Heart left ventricle (tissue), 13 donors: ENCODE measurements around the gene LGALS9.

Experiments used
- CTCF ChIP-seq, 12 donors: fragments of 200-600 bp; sonication (generic) in 4 of 12; IDR thresholded peaks; one replicate each; pipeline versions ENCODE4 v1.5.0 to v1.8.0; 2018 to 2022; ENCODE audit warnings: antibody characterized with exemption in 12 of 12, mild to moderate bottlenecking in 5 of 12
- POLR2A ChIP-seq, 2 donors: fragments of 450-650 bp; IDR thresholded peaks; one replicate each; pipeline ENCODE4 v1.6.1; 2017; ENCODE audit warnings: antibody characterized with exemption in 2 of 2, mild to moderate bottlenecking in 2 of 2, moderate library complexity in 2 of 2
- donor health status: ischemic (EF 13 %, LVEDD 7.1; RV severe dilation, severe dysfunction).
- donor health status: DM: no; HTN: yes; CAD: no.
- donor health status: DM: no; HTN: no; CAD: no.
- donor health status: ischemic (EF 25% LVEDD 6.9; RV normal size, moderate dysfunction).
- donor health status: ischemic (EF 25% LVEDD 5.7; RV mildly dilated, moderate dysfunction).
- donor health status: ischemic (EF 35%, LVEDD 5.7; RV mildly dilated, moderate dysfunction).
- donor health status: nonischemic (EF 11% LVEDD 7.7; RV severe dilation, severe dysfunction).
- donor health status: DM: yes; HTN: yes; CAD: no.
- donor health status: PGD.
- donor health status: ischemic (EF 29% LVEDD 5.4; RV normal size, mild dysfunction).
- donor health status: nonischemic (EF 23%, LVEDD 6.1; RV moderate dilation, normal function).

- TF ChIP-seq CTCF (IDR thresholded peaks at IDR 0.05) (peak; percentile 91 to 96 (median 94)), POLR2A (IDR thresholded peaks at IDR 0.05) (no peak)
Observed at GRCh38 chr17:27601069-27601974, 29.7 kb upstream of the LGALS9 start.
